CD14-positive monocyte (primary cell): ENCODE data around the gene FAM3C. TPM values are rescaled to one million over a fixed set of nuclear protein-coding genes. Genes with fewer than 3 reads are reported as not detected.

Experiments
- DNase-seq, 3 donors: peaks; one replicate each; pipeline ENCODE4 v3.0.0-alpha.2; 2011 to 2022
- H2AFZ ChIP-seq: 2 replicates; pipeline ENCODE4 v1.6.0; 2012; ENCODE audit warnings: mild to moderate bottlenecking, low read depth, low read length, inconsistent platforms; ENCODE audit not compliant: insufficient read depth, poor library complexity, severe bottlenecking
- H3K27ac ChIP-seq, 2 donors: 1 replicate in 1 of 2; 2 replicates in 1 of 2; pipeline ENCODE4 v1.5.1; 2012 to 2013; ENCODE audit warnings: low read length in 2 of 2, control low read depth in 1 of 2, inconsistent platforms in 1 of 2, low read depth in 1 of 2, mild to moderate bottlenecking in 1 of 2
- H3K27me3 ChIP-seq, 2 donors: one replicate each; pipeline versions ENCODE4 v1.6.0 to v1.6.1; 2011 to 2013; ENCODE audit warnings: low read length in 2 of 2; ENCODE audit not compliant: control insufficient read depth in 2 of 2, insufficient read depth in 2 of 2
- H3K36me3 ChIP-seq, 2 donors: replicated peaks in 1 of 2; 1 replicate in 1 of 2; 2 replicates in 1 of 2; pipeline versions ENCODE4 v1.5.1 to v1.6.1; 2012 to 2013; ENCODE audit warnings: low read length in 2 of 2, control low read depth in 1 of 2, inconsistent platforms in 1 of 2, mild to moderate bottlenecking in 1 of 2; ENCODE audit not compliant: insufficient read depth in 2 of 2, control insufficient read depth in 1 of 2
- H3K4me1 ChIP-seq, 2 donors: 1 replicate in 1 of 2; 2 replicates in 1 of 2; pipeline versions ENCODE4 v1.5.1 to v1.6.1; 2012 to 2013; ENCODE audit warnings: low read length in 2 of 2, control low read depth in 1 of 2, inconsistent platforms in 1 of 2, mild to moderate bottlenecking in 1 of 2, moderate library complexity in 1 of 2; ENCODE audit not compliant: insufficient read depth in 2 of 2, control insufficient read depth in 1 of 2
- H3K4me2 ChIP-seq: replicated peaks from 2 replicates; pipeline ENCODE3; 2012; ENCODE audit warnings: low read length, moderate library complexity, mild to moderate bottlenecking; ENCODE audit not compliant: poor library complexity, severe bottlenecking; ENCODE audit errors: extremely low read depth
- H3K4me3 ChIP-seq, 3 experiments: fragments of 200-600 bp in 1 of 3; sonication (generic) in 1 of 3; replicated peaks in 1 of 3; 1 replicate in 2 of 3; 2 replicates in 1 of 3; pipeline ENCODE4 v1.5.1; 2011 to 2013; ENCODE audit warnings: low read length in 3 of 3, mild to moderate bottlenecking in 3 of 3, control low read depth in 2 of 3, low read depth in 2 of 3, inconsistent platforms in 1 of 3, moderate library complexity in 1 of 3
- H3K79me2 ChIP-seq: 2 replicates; pipeline ENCODE4 v1.6.0; 2012; ENCODE audit warnings: mild to moderate bottlenecking, control low read depth, inconsistent platforms, low read length, moderate library complexity; ENCODE audit not compliant: insufficient read depth
- H3K9ac ChIP-seq: 2 replicates; pipeline ENCODE4 v1.6.0; 2017; ENCODE audit warnings: low read length, mild to moderate bottlenecking; ENCODE audit not compliant: insufficient read depth, poor library complexity, severe bottlenecking
- H3K9me3 ChIP-seq, 2 donors: replicated peaks in 1 of 2; 1 replicate in 1 of 2; 2 replicates in 1 of 2; pipeline versions ENCODE4 v1.5.1 to v1.6.1; 2012 to 2013; ENCODE audit warnings: low read length in 2 of 2, control low read depth in 1 of 2; ENCODE audit not compliant: control insufficient read depth in 1 of 2, insufficient read depth in 1 of 2
- H4K20me1 ChIP-seq: 2 replicates; pipeline ENCODE4 v1.6.0; 2012; ENCODE audit warnings: mild to moderate bottlenecking, low read length, control low read depth, moderate library complexity; ENCODE audit not compliant: insufficient read depth
- H3K27ac Mint-ChIP-seq, 7 donors: one replicate each; pipeline ENCODE4 v1.8.0; 2020; ENCODE audit warnings: mild to moderate bottlenecking in 7 of 7, mixed read lengths in 7 of 7, moderate library complexity in 6 of 7, inconsistent platforms in 2 of 7
- H3K27me3 Mint-ChIP-seq, 3 donors: one replicate each; pipeline ENCODE4 v1.8.0; 2021 to 2022; ENCODE audit warnings: low read depth in 3 of 3, mild to moderate bottlenecking in 3 of 3, mixed read lengths in 3 of 3, moderate library complexity in 3 of 3, inconsistent platforms in 1 of 3
- H3K36me3 Mint-ChIP-seq, 2 donors: one replicate each; pipeline ENCODE4 v1.8.0; 2020; ENCODE audit warnings: mixed read lengths in 2 of 2, inconsistent platforms in 1 of 2, mild to moderate bottlenecking in 1 of 2
- H3K4me1 Mint-ChIP-seq: one replicate; pipeline ENCODE4 v1.8.0; 2020; ENCODE audit warnings: mild to moderate bottlenecking, mixed read lengths
- H3K4me3 Mint-ChIP-seq, 2 donors: one replicate each; pipeline ENCODE4 v1.8.0; 2020; ENCODE audit warnings: mild to moderate bottlenecking in 2 of 2, mixed read lengths in 2 of 2, moderate library complexity in 1 of 2
- H3K9me3 Mint-ChIP-seq, 7 donors: one replicate each; pipeline ENCODE4 v1.8.0; 2020 to 2022; ENCODE audit warnings: mixed read lengths in 7 of 7, mild to moderate bottlenecking in 6 of 7, moderate library complexity in 6 of 7, inconsistent platforms in 2 of 7
- WGBS: methylation state at CpG from one replicate; pipeline ENCODE4 v1.1.5; 2013; ENCODE audit warnings: missing lambda C conversion rate; ENCODE audit not compliant: insufficient coverage; 5-methylcytosine and 5-hydroxymethylcytosine counted together
- intact Hi-C, 2 donors: fragments of 100-400 bp; cut with micrococcal nuclease; formaldehyde crosslinking; loops; one replicate each; pipeline versions ENCODE4 v1.15.0 to v1.15.1; 2023
- polyA plus RNA-seq, 3 donors: library from polyadenylated mRNA; depleted of rRNA in 1 of 3; unstranded in 2 of 3; stranded (reverse) in 1 of 3; fragments of 300-500 nt in 2 of 3; fragments of >200 nt in 1 of 3; fragmentation: Illumina TruSeq in 2 of 3; gene quantifications; 1 replicate in 2 of 3; 2 replicates in 1 of 3; pipeline ENCODE4 v1.2.3, GENCODE V29; 2012 to 2021
- TF ChIP-seq, protein P1 (sequence below): fragments of 200-600 bp; IDR thresholded peaks from one replicate; pipeline ENCODE4 v1.8.0; 2022; ENCODE audit warnings: antibody characterized with exemption, mild to moderate bottlenecking

The FAM3C gene
- polyA plus RNA-seq, 3 donors, result 5.5 to 13.0 (median 7.3) TPM

DNA sequence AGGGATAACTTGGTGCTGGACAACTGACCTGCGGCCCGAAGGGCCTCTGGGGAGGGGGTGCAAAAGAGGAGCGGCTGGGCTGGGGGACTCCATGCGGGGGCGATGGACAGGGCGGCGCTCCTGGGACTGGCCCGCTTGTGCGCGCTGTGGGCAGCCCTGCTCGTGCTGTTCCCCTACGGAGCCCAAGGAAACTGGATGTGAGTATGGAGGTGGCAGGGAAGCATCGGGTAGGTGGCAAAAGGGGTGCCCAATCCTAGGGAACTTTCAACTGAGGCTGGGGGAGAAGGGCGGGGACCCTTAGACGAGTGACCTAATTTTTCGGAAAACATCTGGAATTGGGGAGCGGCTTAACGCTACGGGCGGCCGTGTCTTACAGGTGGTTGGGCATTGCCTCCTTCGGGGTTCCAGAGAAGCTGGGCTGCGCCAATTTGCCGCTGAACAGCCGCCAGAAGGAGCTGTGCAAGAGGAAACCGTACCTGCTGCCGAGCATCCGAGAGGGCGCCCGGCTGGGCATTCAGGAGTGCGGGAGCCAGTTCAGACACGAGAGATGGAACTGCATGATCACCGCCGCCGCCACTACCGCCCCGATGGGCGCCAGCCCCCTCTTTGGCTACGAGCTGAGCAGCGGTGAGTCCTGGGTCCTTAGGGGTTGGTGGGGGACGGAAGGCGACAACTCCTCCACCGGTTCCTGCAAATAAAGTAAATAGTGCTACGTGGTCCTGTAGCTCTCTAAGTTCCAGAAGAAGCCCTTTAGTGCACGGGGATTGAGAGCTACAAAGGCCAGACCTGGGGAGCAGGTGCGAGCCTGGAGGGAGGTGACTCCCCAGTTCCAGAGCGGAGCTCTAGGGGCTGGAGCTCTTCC is 66.7 kb downstream of the FAM3C start:
- peaks cover 52 to 62% of the 10 kb centered on the region in 2 donors for H3K27me3 ChIP-seq
- H3K9ac ChIP-seq, result no peak overlapping the region
- Mint-ChIP-seq H3K4me3 (peak overlapping the region; percentile 60 to 82), H3K9me3 (peaks cover 0 to 15% (median 4%) of the 10 kb centered on the region in 7 donors), H3K4me1 (peaks cover 12% of the 10 kb centered on the region), H3K27ac (no peak overlapping the region), H3K36me3 (no peaks in the 10 kb centered on the region), H3K27me3 (peaks cover 49 to 61% (median 54%) of the 10 kb centered on the region in 3 donors)
- no peaks in the 10 kb centered on the region for H4K20me1 ChIP-seq
- H3K4me2 ChIP-seq, result no peak overlapping the region
- H3K4me1 ChIP-seq, result no peaks in the 10 kb centered on the region
- peaks cover 4 to 10% of the 10 kb centered on the region in 2 donors for H3K9me3 ChIP-seq
- WGBS, result 5% methylated on average over 39 of the region's 47 CpGs
- H3K27ac ChIP-seq, result no peak overlapping the region
- no peak overlapping the region for H3K4me3 ChIP-seq
- no peak for DNase-seq
- intact Hi-C loops, result no loop called here
- H3K36me3 ChIP-seq, result no peaks in the 10 kb centered on the region
- no peak overlapping the region for H2AFZ ChIP-seq
- TF ChIP-seq, protein P1, sequence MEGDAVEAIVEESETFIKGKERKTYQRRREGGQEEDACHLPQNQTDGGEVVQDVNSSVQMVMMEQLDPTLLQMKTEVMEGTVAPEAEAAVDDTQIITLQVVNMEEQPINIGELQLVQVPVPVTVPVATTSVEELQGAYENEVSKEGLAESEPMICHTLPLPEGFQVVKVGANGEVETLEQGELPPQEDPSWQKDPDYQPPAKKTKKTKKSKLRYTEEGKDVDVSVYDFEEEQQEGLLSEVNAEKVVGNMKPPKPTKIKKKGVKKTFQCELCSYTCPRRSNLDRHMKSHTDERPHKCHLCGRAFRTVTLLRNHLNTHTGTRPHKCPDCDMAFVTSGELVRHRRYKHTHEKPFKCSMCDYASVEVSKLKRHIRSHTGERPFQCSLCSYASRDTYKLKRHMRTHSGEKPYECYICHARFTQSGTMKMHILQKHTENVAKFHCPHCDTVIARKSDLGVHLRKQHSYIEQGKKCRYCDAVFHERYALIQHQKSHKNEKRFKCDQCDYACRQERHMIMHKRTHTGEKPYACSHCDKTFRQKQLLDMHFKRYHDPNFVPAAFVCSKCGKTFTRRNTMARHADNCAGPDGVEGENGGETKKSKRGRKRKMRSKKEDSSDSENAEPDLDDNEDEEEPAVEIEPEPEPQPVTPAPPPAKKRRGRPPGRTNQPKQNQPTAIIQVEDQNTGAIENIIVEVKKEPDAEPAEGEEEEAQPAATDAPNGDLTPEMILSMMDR, result no peak
- H3K79me2 ChIP-seq, result no peaks in the 10 kb centered on the region

DNA sequence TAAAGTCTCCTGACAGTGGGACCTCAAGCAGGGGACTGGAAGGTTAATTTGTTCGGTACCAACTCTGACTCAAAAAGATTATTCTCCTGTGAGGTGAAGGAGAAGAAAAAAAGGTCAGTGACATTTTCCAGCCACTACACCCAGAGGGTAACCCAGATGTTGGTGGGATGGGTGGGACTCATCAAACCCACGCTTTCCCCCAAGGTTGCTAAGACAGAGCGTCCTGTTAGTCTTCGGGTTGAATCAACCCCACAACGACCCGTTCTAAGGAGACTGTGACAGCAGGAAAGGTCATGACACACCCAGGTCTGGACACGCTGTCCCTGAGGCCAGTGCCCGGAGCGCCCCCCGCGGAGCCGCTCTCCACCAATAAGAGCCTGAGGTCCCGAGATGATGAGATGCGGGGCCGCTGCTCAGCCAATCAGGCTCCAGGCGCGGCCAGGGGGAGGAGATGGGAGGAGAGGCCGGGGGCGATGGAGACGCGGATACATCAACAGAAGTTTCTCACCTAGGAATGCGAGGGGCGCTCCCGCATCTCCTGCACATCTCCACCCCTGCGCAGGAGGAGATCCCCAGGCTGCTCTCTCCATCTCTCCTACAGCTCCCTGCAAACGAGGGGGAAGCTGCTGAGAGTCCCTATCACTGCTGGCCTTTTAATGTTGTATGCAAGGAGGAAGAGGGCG is 67.5 kb downstream of the FAM3C start, which contains the start of gene WNT16:
Gene WNT16 (plus strand): TSS at position 493 of the 683 bp plus-strand sequence. CDS start 293 bp downstream, outside the sequence.
- Histone ChIP-seq H3K79me2 (no peaks in the 10 kb centered on the region), H3K4me1 (no peaks in the 10 kb centered on the region), H2AFZ (no peak within 1 kb of the TSS), H3K9ac (no peak within 1 kb of the TSS), H4K20me1 (no peaks in the 10 kb centered on the region), H3K27me3 (peaks cover 50 to 63% of the 10 kb centered on the region in 2 donors), H3K9me3 (peaks cover 4 to 10% of the 10 kb centered on the region in 2 donors), H3K4me3 (no peak within 1 kb of the TSS), H3K4me2 (no peak within 1 kb of the TSS), H3K27ac (no peak within 1 kb of the TSS), H3K36me3 (no peaks in the 10 kb centered on the region)
- Mint-ChIP-seq H3K4me3 (peak within 1 kb of the TSS; percentile 60 to 82), H3K4me1 (peaks cover 12% of the 10 kb centered on the region), H3K27ac (no peak within 1 kb of the TSS), H3K27me3 (peaks cover 51 to 57% (median 54%) of the 10 kb centered on the region in 3 donors), H3K36me3 (no peaks in the 10 kb centered on the region), H3K9me3 (peaks cover 0 to 15% (median 4%) of the 10 kb centered on the region in 7 donors)
- 23% methylated on average over 10 of the region's 27 CpGs for WGBS
- TF ChIP-seq, protein P1, result no peak
- DNase-seq, result no peak
- intact Hi-C loops, result no loop called here
